Middle frontal gyrus (tissue), 1 donor: Measurements from ENCODE around the gene FANCG.

Source experiments
- DNase-seq: peaks from one replicate; pipeline ENCODE4 v3.0.0-alpha.2; 2015; ENCODE audit warnings: low spot score; ENCODE audit errors: extremely low spot score

FANCG gene

GRCh38 chr9:35079426-35080341 lies at the start of gene FANCG:
Gene FANCG, minus strand, starts transcription at chr9:35079942. Its CDS starts 418 bp downstream, at chr9:35079524.
- DNase-seq, result peak; percentile 89

- DNase-seq, result peak; percentile 85
These were observed 37.3 kb upstream of the FANCG start for GRCh38 chr9:35116898-35117551.

- no peak for DNase-seq
These were observed 36.8 kb upstream of the FANCG start for GRCh38 chr9:35116539-35116897.

GRCh38 chr9:35115680-35116538 lies 36.2 kb upstream of the FANCG start, which contains the start of gene ATOSB:
Gene ATOSB, minus strand, starts transcription at chr9:35115862. Its CDS starts 7,588 bp downstream, at chr9:35108274.
- DNase-seq, result peak; percentile 47

- no peak for DNase-seq
These were observed 35.3 kb upstream of the FANCG start for GRCh38 chr9:35114840-35115628.

- no peak for DNase-seq
These were observed 34.5 kb upstream of the FANCG start for GRCh38 chr9:35114113-35114839.

GRCh38 chr9:35112257-35113020 lies 32.7 kb upstream of the FANCG start:
- no peak for DNase-seq

GRCh38 chr9:35111001-35111933 lies 31.5 kb upstream of the FANCG start:
- peak; percentile 95 for DNase-seq

- DNase-seq, result no peak
These were observed 30.6 kb upstream of the FANCG start for GRCh38 chr9:35110327-35110761.

- no peak for DNase-seq
These were observed 29.3 kb upstream of the FANCG start for GRCh38 chr9:35108946-35109575.

- DNase-seq, result no peak
These were observed 28.7 kb upstream of the FANCG start for GRCh38 chr9:35108461-35108860.

GRCh38 chr9:35107297-35108290 lies 27.9 kb upstream of the FANCG start:
- no peak for DNase-seq

GRCh38 chr9:35106343-35106730 lies 26.6 kb upstream of the FANCG start:
- no peak for DNase-seq

GRCh38 chr9:35105571-35106342 lies 26.0 kb upstream of the FANCG start:
- no peak for DNase-seq

- DNase-seq, result no peak
These were observed 25.4 kb upstream of the FANCG start for GRCh38 chr9:35105126-35105525.

- DNase-seq, result no peak
These were observed 24.8 kb upstream of the FANCG start for GRCh38 chr9:35104586-35104985.
